HEK293 (cell line): ENCODE data around the gene CACNA1C.

Experiments used
- CTCF ChIP-seq: fragments of 450-650 bp; formaldehyde crosslinking; IDR thresholded peaks from 2 replicates; pipeline ENCODE4 v1.5.1; 2016; ENCODE audit warnings: missing biosample characterization, missing genetic modification characterization
- ZBTB49 ChIP-seq: fragments of 450-650 bp; formaldehyde crosslinking; IDR thresholded peaks from 2 replicates; pipeline ENCODE4 v1.5.1; 2016; ENCODE audit warnings: missing biosample characterization, missing genetic modification characterization, low read depth
- ZNF768 ChIP-seq: fragments of 450-650 bp; formaldehyde crosslinking; IDR thresholded peaks from 2 replicates; pipeline ENCODE4 v1.5.1; 2018; ENCODE audit warnings: missing biosample characterization, mild to moderate bottlenecking, missing genetic modification characterization

DNA sequence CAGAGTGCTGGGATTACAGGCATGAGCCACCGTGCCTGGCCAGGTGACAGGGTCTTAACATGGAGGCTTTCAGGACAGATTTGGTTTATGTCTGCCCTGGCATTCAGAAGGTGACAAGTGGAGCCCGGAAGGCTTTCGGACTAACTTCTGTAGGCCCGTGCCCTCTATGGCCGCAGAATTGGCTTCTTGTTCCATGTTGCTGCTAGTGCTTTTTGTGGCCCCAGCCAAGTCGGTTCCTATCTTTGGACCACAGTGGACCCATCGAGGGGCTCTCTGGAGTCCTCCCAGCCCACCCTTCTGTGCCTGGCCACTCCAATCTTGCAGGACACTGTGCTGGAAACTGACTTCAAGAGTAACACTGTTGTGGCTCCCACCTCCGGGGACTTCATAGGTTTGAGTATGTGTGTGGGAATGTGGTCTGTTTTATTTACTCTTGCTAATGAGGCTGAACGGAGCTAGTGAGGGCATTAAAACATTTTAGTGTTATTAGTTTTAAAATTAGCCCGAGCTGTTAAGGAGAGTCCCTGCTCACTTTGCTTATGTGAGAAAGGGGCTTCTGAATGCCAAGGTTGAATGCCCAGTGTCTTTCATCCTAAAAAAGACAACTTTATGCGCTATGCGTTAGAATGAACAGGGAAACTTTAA is 245.9 kb downstream of the CACNA1C start:
- TF ChIP-seq CTCF (tag by site-specific recombination) (no peak), ZBTB49 (tag by site-specific recombination) (no peak), ZNF768 (tag by site-specific recombination) (no peak)
